ENCODE measurements around the gene SCN5A. TPM values are rescaled to one million over a fixed set of nuclear protein-coding genes. Genes with fewer than 3 reads are reported as not detected.

SCN5A gene
- total RNA-seq, 2 experiments from 2014 or later = not detected

DNA sequence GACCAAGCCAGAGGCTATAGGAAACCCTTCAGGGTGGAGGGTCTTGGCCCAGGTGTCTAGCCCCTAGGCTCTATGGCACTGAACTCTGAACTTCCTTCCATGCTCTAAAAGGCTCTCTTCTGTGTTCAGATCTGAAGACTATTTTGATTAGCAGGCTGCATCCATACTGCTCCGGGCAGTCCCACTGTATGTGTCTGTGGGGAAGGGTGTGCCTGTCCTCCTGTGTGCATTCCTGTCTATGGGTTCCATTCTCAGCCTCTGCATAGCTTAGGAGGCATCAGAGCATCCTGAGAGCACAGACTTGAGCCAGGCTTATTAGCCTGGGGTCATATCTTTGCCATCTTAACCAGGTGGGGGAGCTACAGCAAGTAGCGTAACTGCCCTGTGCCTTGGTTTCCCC, 115.3 kb downstream of the SCN5A start:
- Mint-ChIP-seq H3K27ac (no peak overlapping the region), H3K9me3 (no peaks in the 10 kb centered on the region), H3K36me3 (ENCODE audit: low read depth) (peaks cover 7% of the 10 kb centered on the region), H3K27me3 (no peaks in the 10 kb centered on the region), H3K4me1 (no peaks in the 10 kb centered on the region), H3K4me3 (no peak overlapping the region)
- DNase-seq = no peak
- CTCF ChIA-PET = interaction anchor here (0.6 kb wide), 1 partner anchor 286 kb away, joined by 3 read pairs; no protein-coding TSS in a partner anchor
- POLR2A ChIA-PET = no interaction called here

DNA sequence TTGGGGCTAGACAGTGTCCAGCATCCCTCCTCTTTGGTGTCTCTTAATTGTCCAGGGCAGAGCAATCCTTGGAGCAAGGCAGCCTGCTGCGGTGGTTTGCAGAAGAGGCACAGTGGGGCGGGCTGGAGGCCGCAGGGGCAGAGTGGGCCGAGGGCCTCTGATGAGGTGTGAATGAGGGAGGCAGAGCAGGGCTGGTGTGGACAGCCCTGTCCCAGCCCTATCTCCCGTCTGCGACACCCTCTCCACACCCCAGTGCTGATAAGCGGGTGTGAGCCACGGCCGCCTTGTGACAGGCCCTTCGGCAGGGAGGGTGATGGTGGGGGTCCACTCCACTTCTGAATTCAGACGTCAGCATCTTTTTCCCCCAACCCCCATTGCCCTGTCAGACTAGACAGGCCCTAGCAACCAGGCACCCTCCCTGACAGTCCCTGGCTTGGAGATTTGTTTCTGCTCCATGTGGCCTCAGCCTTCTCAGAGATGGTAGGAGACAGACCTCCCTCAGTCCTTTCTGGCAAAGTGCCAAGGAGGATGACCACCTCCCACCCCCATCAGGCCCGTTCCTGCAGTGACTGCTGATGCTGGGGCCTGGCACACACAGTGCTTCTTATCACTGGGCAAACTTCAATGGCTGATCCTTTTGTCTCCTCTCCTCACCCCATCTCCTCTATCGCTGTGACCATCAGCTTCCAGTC, 116.1 kb downstream of the SCN5A start:
- Mint-ChIP-seq H3K36me3 (ENCODE audit: low read depth) (peaks cover 7% of the 10 kb centered on the region), H3K9me3 (no peaks in the 10 kb centered on the region), H3K4me3 (no peak overlapping the region), H3K4me1 (no peaks in the 10 kb centered on the region), H3K27me3 (no peaks in the 10 kb centered on the region), H3K27ac (no peak overlapping the region)
- CTCF ChIA-PET = no interaction called here
- DNase-seq = no peak
- POLR2A ChIA-PET = no interaction called here

DNA sequence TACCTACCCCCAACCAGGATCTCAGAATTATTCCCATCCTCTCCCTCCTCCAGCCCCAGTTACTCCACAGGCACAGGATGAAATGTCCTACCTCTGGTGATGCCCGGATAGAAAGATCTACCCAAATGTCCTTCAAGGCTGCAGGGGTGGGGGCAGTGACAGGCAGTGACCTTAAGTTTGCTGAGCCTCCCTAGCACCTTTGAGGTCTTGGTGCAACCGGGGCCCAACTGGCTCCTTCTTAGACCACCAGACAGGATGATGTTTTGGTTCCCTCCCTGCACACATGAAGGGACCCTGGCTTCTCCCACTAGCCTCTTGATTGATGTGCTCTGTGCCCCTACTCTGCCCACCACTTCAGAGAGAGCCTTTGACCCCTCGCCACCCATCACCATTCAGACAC, 117.0 kb downstream of the SCN5A start:
- Mint-ChIP-seq H3K36me3 (ENCODE audit: low read depth) (peaks cover 12% of the 10 kb centered on the region), H3K9me3 (no peaks in the 10 kb centered on the region), H3K4me3 (no peak overlapping the region), H3K27ac (no peak overlapping the region), H3K27me3 (no peaks in the 10 kb centered on the region), H3K4me1 (no peaks in the 10 kb centered on the region)
- ChIA-PET POLR2A (no interaction called here), CTCF (no interaction called here)
- no peak for DNase-seq

DNA sequence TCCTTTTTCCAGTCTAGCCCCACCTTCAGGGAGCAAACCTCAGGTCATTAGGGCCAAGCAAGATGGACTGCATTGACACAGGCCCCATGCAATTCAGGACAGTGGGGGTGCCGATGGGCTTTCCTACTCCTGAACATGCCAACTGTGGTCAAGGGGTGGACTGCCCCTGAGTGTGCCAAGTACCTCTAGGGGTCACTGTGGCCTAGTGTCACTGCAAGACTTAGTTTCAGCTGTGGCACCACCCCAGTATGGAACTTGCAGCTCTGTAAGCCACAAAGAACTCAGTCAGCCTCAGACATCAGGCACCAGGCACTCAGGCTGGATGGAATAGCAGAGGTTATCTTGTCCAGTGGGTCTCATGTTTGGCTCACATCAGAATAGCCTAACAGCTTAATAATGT, 121.0 kb downstream of the SCN5A start:
- no peak overlapping the region for H3K4me3 Mint-ChIP-seq
- H3K9me3 Mint-ChIP-seq = no peaks in the 10 kb centered on the region
- H3K27me3 Mint-ChIP-seq = no peaks in the 10 kb centered on the region
- H3K4me1 Mint-ChIP-seq = no peaks in the 10 kb centered on the region
- ChIA-PET CTCF (interaction anchor here (0.7 to 2.8 kb wide), 2 partner anchors 8 to 194 kb away, joined by 3 to 7 read pairs; no protein-coding TSS in a partner anchor), POLR2A (no interaction called here)
- peaks cover 26% of the 10 kb centered on the region for H3K36me3 Mint-ChIP-seq (ENCODE audit: low read depth)
- no peak for DNase-seq
- H3K27ac Mint-ChIP-seq = no peak overlapping the region

DNA sequence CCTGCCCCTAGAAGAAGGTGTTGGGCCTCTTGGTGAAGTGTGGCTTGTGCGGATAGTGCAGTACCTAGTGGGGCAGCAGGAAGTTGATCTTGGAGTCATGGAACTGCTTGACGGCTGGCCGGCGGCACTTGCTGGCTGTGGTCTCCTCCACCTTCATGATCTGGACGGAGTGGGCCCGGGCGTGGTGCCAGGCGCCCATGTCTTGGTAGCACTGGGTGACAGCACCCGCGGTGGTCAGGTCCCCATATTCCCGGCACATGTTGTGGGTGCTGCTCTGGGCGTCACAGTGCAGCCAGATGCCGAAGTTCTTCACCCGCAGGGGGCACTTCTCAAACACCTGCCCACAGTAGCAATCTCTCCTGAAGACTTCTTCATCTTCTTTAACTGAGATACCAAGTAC, 122.7 kb downstream of the SCN5A start:
- Mint-ChIP-seq H3K27me3 (no peaks in the 10 kb centered on the region), H3K27ac (no peak overlapping the region), H3K36me3 (ENCODE audit: low read depth) (peaks cover 29% of the 10 kb centered on the region), H3K4me3 (no peak overlapping the region), H3K9me3 (no peaks in the 10 kb centered on the region), H3K4me1 (no peaks in the 10 kb centered on the region)
- DNase-seq = no peak
- POLR2A ChIA-PET = no interaction called here
- CTCF ChIA-PET = interaction anchor here (0.6 kb wide), 1 partner anchor 402 kb away, joined by 3 read pairs; no protein-coding TSS in a partner anchor

DNA sequence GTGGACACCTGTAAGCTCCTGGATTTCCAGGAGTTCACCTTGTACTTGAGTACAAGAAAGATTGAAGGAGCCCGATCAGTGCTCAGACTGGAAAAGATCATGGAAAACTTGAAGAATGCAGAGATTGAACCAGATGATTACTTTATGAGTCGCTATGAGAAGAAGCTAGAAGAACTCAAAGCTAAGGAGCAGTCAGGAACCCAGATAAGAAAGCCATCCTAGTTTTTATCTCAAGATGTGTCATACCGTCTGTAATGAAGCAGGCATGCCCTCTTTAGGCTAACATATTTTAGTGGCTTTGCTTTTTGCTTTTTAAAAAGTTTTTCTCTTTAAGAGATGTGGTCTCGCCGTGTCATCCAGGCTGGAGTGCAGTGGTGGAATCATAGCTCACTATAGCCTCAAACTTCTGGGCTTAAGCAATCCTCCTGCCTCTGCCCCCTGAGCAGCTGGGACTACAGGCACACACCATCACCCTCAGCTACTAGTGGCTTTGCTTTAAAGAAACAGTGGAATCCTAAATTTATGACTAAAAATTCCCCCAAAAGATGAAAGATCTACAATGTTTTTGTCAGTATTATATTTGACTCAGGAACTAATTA, 125.2 kb downstream of the SCN5A start:
- ChIA-PET CTCF (interaction anchor here (1.3 kb wide), 1 partner anchor 131 kb away, joined by 3 read pairs; no protein-coding TSS in a partner anchor), POLR2A (no interaction called here)
- no peaks in the 10 kb centered on the region for H3K27me3 Mint-ChIP-seq
- no peak for DNase-seq
- peaks cover 23% of the 10 kb centered on the region for H3K4me1 Mint-ChIP-seq
- peaks cover 35% of the 10 kb centered on the region for H3K36me3 Mint-ChIP-seq (ENCODE audit: low read depth)
- no peak overlapping the region for H3K4me3 Mint-ChIP-seq
- no peak overlapping the region for H3K27ac Mint-ChIP-seq
- no peaks in the 10 kb centered on the region for H3K9me3 Mint-ChIP-seq

DNA sequence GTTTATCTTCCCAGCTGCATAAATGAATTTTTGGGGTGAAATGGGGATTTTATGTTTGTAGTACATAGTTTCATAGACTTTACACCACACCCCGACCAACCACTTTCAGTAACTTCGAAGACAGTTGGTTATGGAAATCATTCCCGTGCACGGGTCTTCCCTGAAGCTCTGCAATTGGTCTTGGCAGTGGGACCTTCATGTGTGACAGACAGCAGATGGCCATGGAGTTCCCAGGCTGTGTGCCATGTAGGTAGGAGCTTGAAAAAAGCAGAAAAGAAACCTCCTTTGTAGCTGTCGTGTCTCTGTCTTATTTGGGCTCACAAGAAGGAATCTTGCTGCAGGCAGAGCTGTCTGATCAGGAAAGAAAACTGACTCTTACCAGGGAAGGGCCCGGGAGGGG, 127.5 kb downstream of the SCN5A start:
- peaks cover 35% of the 10 kb centered on the region for H3K4me1 Mint-ChIP-seq
- no peak overlapping the region for H3K4me3 Mint-ChIP-seq
- no peak overlapping the region for H3K27ac Mint-ChIP-seq
- DNase-seq = no peak
- ChIA-PET POLR2A (no interaction called here), CTCF (interaction anchor here (0.5 to 1.8 kb wide), 13 partner anchors 26 to 478 kb away, joined by 3 to 6 read pairs (median 4); partner anchors contain the start of gene EXOG)
- H3K36me3 Mint-ChIP-seq (ENCODE audit: low read depth) = peaks cover 42% of the 10 kb centered on the region
- H3K27me3 Mint-ChIP-seq = no peaks in the 10 kb centered on the region
- no peaks in the 10 kb centered on the region for H3K9me3 Mint-ChIP-seq

DNA sequence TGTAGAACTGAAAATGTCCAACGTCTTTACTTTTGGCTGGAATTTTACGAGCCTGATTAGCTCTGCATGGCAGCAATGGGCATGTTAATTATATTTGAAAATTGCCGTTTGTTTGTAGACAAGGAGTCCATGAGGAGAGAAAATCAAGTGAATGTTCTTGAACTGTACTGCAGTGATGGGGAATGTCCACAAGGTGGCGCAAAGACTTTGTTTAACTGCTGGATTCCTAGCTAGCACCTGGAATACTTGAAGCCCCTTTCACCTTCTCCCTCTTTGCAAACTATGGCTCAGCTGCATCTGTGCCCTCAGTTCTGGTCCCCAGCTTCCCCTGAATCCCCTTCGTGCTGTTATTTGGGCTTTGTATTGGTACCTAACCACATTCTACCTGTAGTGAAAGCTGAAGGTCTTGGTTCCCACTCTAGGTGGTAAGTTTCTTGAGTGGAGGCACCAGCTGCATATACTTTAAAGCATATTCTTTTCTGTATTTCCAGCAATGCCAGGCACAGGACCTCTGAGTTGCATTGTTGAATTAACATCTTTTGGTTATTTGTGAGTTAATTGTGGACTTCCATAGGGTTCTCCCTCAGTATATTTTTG, 128.0 kb downstream of the SCN5A start:
- peak; percentile 72 for DNase-seq

DNA sequence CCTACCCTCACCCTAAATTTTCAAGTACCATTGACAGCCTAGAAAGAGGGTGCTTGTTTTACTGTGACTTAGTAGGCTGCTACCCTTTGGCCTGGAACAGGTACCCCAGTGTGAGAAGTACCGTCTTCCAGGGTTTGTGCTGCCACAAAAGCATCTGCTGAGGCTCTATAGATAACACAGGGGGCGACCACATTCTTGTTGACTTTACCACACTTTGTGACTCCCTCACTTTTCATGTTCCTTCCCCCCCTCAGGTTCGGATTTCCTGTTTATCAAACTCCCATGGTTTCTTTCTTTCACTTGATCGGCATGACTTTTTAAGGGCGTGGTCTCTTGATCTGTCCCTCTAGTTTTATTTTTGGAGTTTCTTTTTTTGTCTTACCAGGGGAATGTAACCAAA, 129.8 kb downstream of the SCN5A start:
- H3K27me3 Mint-ChIP-seq = no peaks in the 10 kb centered on the region
- peaks cover 35% of the 10 kb centered on the region for H3K4me1 Mint-ChIP-seq
- peak overlapping the region; percentile 85 for H3K27ac Mint-ChIP-seq
- H3K4me3 Mint-ChIP-seq = peak overlapping the region; percentile 52
- peak; percentile 68 for DNase-seq
- ChIA-PET CTCF (interaction anchor here (0.9 to 2.9 kb wide), 6 partner anchors 12 to 173 kb away, joined by 3 to 10 read pairs (median 3); partner anchors contain the start of genes EXOG and XYLB), POLR2A (no interaction called here)
- no peaks in the 10 kb centered on the region for H3K9me3 Mint-ChIP-seq
- H3K36me3 Mint-ChIP-seq (ENCODE audit: low read depth) = peaks cover 37% of the 10 kb centered on the region

More for the DNA sequence above, 128.0 kb downstream of the SCN5A start:
- ChIA-PET CTCF (interaction anchor here (0.5 to 2.9 kb wide), 18 partner anchors 8 to 478 kb away, joined by 3 to 10 read pairs (median 4); partner anchors contain the start of gene EXOG), POLR2A (no interaction called here)
- H3K9me3 Mint-ChIP-seq = no peaks in the 10 kb centered on the region
- no peak overlapping the region for H3K4me3 Mint-ChIP-seq
- H3K27ac Mint-ChIP-seq = no peak overlapping the region
- H3K27me3 Mint-ChIP-seq = no peaks in the 10 kb centered on the region
- peaks cover 45% of the 10 kb centered on the region for H3K36me3 Mint-ChIP-seq (ENCODE audit: low read depth)
- peaks cover 35% of the 10 kb centered on the region for H3K4me1 Mint-ChIP-seq

DNA sequence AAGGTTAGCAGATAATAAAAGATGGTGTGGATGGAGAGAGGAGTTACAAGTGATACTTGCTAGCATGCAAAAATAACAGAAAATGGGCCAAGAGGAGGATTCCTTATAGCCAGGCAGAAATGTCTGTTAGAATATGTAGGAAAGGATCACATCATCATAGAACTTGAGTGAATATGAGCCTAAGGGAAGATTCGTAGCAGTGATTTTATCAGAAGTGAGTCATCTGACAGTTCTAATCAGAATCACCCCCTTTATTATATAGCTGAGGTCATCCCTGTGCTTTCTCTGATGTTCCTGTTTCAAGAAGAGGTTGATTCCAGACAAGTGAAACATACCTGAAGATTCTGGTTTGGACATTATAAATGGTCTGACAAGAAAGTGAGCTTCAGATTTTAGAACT, 130.5 kb downstream of the SCN5A start:
- Mint-ChIP-seq H3K27me3 (no peaks in the 10 kb centered on the region), H3K9me3 (no peaks in the 10 kb centered on the region), H3K27ac (peak overlapping the region; percentile 85), H3K4me1 (peaks cover 35% of the 10 kb centered on the region), H3K4me3 (no peak overlapping the region), H3K36me3 (ENCODE audit: low read depth) (peaks cover 35% of the 10 kb centered on the region)
- POLR2A ChIA-PET = no interaction called here
- CTCF ChIA-PET = interaction anchor here (0.9 to 2.9 kb wide), 4 partner anchors 15 to 172 kb away, joined by 3 to 10 read pairs (median 3); partner anchors contain the start of genes EXOG and XYLB
- no peak for DNase-seq

DNA sequence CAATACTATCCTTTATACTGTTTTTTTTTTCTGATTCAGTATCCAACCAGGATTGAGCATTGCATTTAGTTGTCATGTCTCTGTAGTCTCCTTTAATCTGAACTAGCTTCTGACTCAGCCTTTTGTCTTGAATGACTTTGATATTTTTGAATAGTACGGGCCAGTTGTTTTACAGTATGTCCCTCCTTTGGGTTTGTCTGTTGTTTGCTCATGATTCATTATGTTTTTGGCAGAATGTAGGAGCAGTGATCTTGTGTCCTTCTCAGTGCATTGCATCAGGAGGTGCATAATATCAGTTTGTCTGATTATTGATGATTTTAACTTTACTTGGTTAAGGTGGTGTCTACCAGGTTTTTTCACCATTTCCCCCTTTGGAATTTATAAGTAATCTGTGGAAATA, 132.8 kb downstream of the SCN5A start:
- H3K27me3 Mint-ChIP-seq = no peaks in the 10 kb centered on the region
- peaks cover 35% of the 10 kb centered on the region for H3K4me1 Mint-ChIP-seq
- H3K9me3 Mint-ChIP-seq = no peaks in the 10 kb centered on the region
- no peak overlapping the region for H3K27ac Mint-ChIP-seq
- DNase-seq = no peak
- ChIA-PET CTCF (interaction anchor here (1.1 kb wide), 1 partner anchor 544 kb away, joined by 3 read pairs; no protein-coding TSS in a partner anchor), POLR2A (no interaction called here)
- H3K36me3 Mint-ChIP-seq (ENCODE audit: low read depth) = peaks cover 33% of the 10 kb centered on the region
- no peak overlapping the region for H3K4me3 Mint-ChIP-seq

DNA sequence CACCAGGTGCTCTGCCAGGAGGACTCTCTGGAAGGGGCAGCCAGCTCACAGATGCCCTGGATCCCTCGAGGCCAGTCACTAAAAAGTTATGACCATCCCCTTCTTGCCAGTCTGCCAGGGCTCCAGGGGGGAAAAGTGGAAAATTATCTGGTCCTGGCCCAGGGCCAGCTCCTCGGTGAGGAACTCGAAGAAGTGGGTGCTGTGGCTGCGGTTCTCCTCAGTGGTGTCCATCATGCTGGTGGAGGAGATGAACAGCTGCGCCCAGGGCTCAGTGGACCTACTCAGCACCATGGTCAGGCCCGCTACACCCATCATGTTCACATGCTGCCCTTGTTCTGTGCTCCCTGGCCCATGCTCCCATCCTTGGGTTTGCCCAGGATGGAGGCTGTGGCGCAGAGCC, 134.1 kb downstream of the SCN5A start:
- ChIA-PET POLR2A (no interaction called here), CTCF (no interaction called here)
- Mint-ChIP-seq H3K4me1 (peaks cover 23% of the 10 kb centered on the region), H3K4me3 (no peak overlapping the region), H3K27me3 (no peaks in the 10 kb centered on the region), H3K9me3 (no peaks in the 10 kb centered on the region), H3K27ac (no peak overlapping the region), H3K36me3 (ENCODE audit: low read depth) (peaks cover 33% of the 10 kb centered on the region)
- DNase-seq = no peak

DNA sequence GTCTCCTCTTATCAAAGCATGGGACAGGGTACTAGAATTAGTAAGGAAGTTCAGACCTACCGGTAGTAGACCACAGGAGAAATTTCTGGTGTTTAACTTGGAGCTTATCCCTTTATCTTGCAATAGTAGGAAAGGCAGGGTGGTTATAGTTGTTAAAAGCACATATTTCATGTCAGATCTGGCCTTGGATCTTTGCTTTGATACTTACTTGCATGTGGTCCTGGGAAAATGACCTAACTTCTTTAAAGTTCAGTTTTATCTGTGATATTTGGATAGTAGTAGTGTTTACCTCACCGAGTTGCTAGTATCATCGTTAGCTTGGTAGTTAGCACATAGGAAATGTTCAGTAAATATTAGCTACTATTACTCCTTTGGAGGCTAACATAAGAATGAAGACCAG, 137.9 kb downstream of the SCN5A start:
- no peak overlapping the region for H3K4me3 Mint-ChIP-seq
- H3K36me3 Mint-ChIP-seq (ENCODE audit: low read depth) = peaks cover 32% of the 10 kb centered on the region

More for the DNA sequence above, 137.9 kb downstream of the SCN5A start:
- ChIA-PET CTCF (no interaction called here), POLR2A (no interaction called here)
- H3K9me3 Mint-ChIP-seq = no peaks in the 10 kb centered on the region
- DNase-seq = no peak
- no peak overlapping the region for H3K27ac Mint-ChIP-seq
- H3K27me3 Mint-ChIP-seq = no peaks in the 10 kb centered on the region
- no peaks in the 10 kb centered on the region for H3K4me1 Mint-ChIP-seq
